GM19193 (cell line): ENCODE data around the gene GRIN1.

Source experiments
- POLR2A ChIP-seq: IDR thresholded peaks from 4 replicates; pipeline ENCODE4 v1.6.1; 2011; ENCODE audit not compliant: insufficient read depth, insufficient read length; ENCODE audit errors: extremely low read depth

The GRIN1 gene

GRCh38 chr9:137163805-137164204, 24.9 kb downstream of the GRIN1 start:
- TF ChIP-seq POLR2A: no peak

GRCh38 chr9:137164370-137165249, 25.7 kb downstream of the GRIN1 start:
- no peak for TF ChIP-seq POLR2A

GRCh38 chr9:137165250-137165836, 26.4 kb downstream of the GRIN1 start:
- no peak for TF ChIP-seq POLR2A

- no peak for TF ChIP-seq POLR2A
Measured at GRCh38 chr9:137166380-137167229, 27.7 kb downstream of the GRIN1 start.

- TF ChIP-seq POLR2A: no peak
Measured at GRCh38 chr9:137167277-137167746, 28.4 kb downstream of the GRIN1 start.

- TF ChIP-seq POLR2A: no peak
Measured at GRCh38 chr9:137167747-137168572, 29.0 kb downstream of the GRIN1 start.

- no peak for TF ChIP-seq POLR2A
Measured at GRCh38 chr9:137168573-137168903, 29.6 kb downstream of the GRIN1 start.

- no peak for TF ChIP-seq POLR2A
Measured at GRCh38 chr9:137168904-137169856, 30.2 kb downstream of the GRIN1 start.

- TF ChIP-seq POLR2A: no peak
Measured at GRCh38 chr9:137169896-137170358, 31.0 kb downstream of the GRIN1 start, which contains the start of gene LRRC26. Gene LRRC26, minus strand, starts transcription at chr9:137170051. Its CDS starts 108 bp downstream, at chr9:137169943.

GRCh38 chr9:137170486-137171148, 31.7 kb downstream of the GRIN1 start:
- TF ChIP-seq POLR2A: no peak

- TF ChIP-seq POLR2A: no peak
Measured at GRCh38 chr9:137171149-137171900, 32.4 kb downstream of the GRIN1 start.
